Neural cell (in vitro differentiated cells): Measurements from ENCODE around the gene VPS35L. TPM values are rescaled to one million over a fixed set of nuclear protein-coding genes. Genes with fewer than 3 reads are reported as not detected.

Experiments
- H2AFZ ChIP-seq: fragments of 200-600, 300-800 bp; sonication (generic), shearing (Covaris generic); 2 replicates; pipeline ENCODE4 v1.6.0; 2014; ENCODE audit warnings: low read depth, mild to moderate bottlenecking, antibody characterized with exemption, low read length, moderate library complexity
- H3F3A ChIP-seq: fragments of 200-600 bp; shearing (Covaris generic); 2 replicates; pipeline ENCODE4 v1.6.1; 2016; ENCODE audit warnings: mild to moderate bottlenecking, moderate library complexity, mixed read lengths, antibody characterized with exemption, low read length; ENCODE audit not compliant: insufficient read depth, poor library complexity, severe bottlenecking
- H3K27ac ChIP-seq: fragments of 200-600, 300-800 bp; sonication (generic), shearing (Covaris generic); 2 replicates; pipeline ENCODE4 v1.5.1; 2014; ENCODE audit warnings: mild to moderate bottlenecking, low read length, moderate library complexity
- H3K27me3 ChIP-seq: fragments of 300-800, 200-600 bp; sonication (generic), shearing (Covaris generic); 2 replicates; pipeline ENCODE4 v1.6.0; 2014; ENCODE audit warnings: mild to moderate bottlenecking, low read depth, low read length, moderate library complexity; ENCODE audit not compliant: insufficient read depth
- H3K36me3 ChIP-seq: fragments of 300-800, 200-600 bp; sonication (generic), shearing (Covaris generic); 2 replicates; pipeline ENCODE4 v1.5.1; 2014; ENCODE audit warnings: mild to moderate bottlenecking, antibody characterized with exemption, low read length, moderate library complexity; ENCODE audit not compliant: insufficient read depth
- H3K4me2 ChIP-seq: fragments of 300-800, 200-600 bp; sonication (generic), shearing (Covaris generic); 2 replicates; pipeline ENCODE4 v1.6.0; 2014; ENCODE audit warnings: mild to moderate bottlenecking, low read length
- H3K4me3 ChIP-seq: fragments of 300-800, 200-600 bp; sonication (generic), shearing (Covaris generic); 2 replicates; pipeline ENCODE4 v1.5.1; 2014; ENCODE audit warnings: mild to moderate bottlenecking, low read length, moderate library complexity
- H3K79me2 ChIP-seq: fragments of 200-600 bp; shearing (Covaris generic); replicated peaks from 2 replicates; pipeline ENCODE4 v1.6.0; 2014; ENCODE audit warnings: mild to moderate bottlenecking, low read length, moderate library complexity; ENCODE audit not compliant: insufficient read depth
- H3K9ac ChIP-seq: fragments of 300-800, 200-600 bp; sonication (generic), shearing (Covaris generic); 2 replicates; pipeline ENCODE4 v1.6.1; 2016; ENCODE audit warnings: mild to moderate bottlenecking, low read length, mixed read lengths
- H3K9me2 ChIP-seq: fragments of 200-600 bp; shearing (Covaris generic); 2 replicates; pipeline ENCODE4 v1.6.1; 2016; ENCODE audit warnings: mild to moderate bottlenecking, low read length, mixed read lengths; ENCODE audit not compliant: insufficient read depth
- H3K9me3 ChIP-seq: fragments of 200-600, 300-800 bp; sonication (generic), shearing (Covaris generic); 2 replicates; pipeline ENCODE4 v1.6.1; 2016; ENCODE audit warnings: mild to moderate bottlenecking, mixed run types, low read length, moderate library complexity, mixed read lengths
- H4K20me1 ChIP-seq: fragments of 200-600 bp; shearing (Covaris generic); 2 replicates; pipeline ENCODE4 v1.6.1; 2016; ENCODE audit warnings: mild to moderate bottlenecking, mixed run types; ENCODE audit not compliant: insufficient read depth
- CTCF ChIP-seq: fragments of 450-650 bp; IDR thresholded peaks from 2 replicates; pipeline ENCODE4 v1.5.1; 2014; ENCODE audit warnings: antibody characterized with exemption, mild to moderate bottlenecking, moderate library complexity; ENCODE audit not compliant: poor library complexity, severe bottlenecking
- EP300 ChIP-seq: fragments of 450-650 bp; conservative IDR thresholded peaks from 2 replicates; pipeline ENCODE4 v1.6.1; 2014; ENCODE audit warnings: antibody characterized with exemption, mild to moderate bottlenecking, moderate library complexity; ENCODE audit not compliant: poor library complexity, severe bottlenecking
- EZH2 ChIP-seq: fragments of 200-600, 300-800 bp; shearing (Covaris generic), sonication (generic); IDR thresholded peaks from 2 replicates; pipeline ENCODE4 v1.6.1; 2014; ENCODE audit warnings: antibody characterized with exemption, low read length, borderline replicate concordance, mild to moderate bottlenecking; ENCODE audit not compliant: insufficient read depth, poor library complexity, severe bottlenecking
- MXI1 ChIP-seq: fragments of 450-650 bp; conservative IDR thresholded peaks from 2 replicates; pipeline ENCODE4 v1.6.1; 2014; ENCODE audit warnings: antibody characterized with exemption, mild to moderate bottlenecking; ENCODE audit not compliant: poor library complexity, severe bottlenecking
- POLR2AphosphoS5 ChIP-seq: IDR thresholded peaks from 2 replicates; pipeline ENCODE4 v1.6.1; 2012
- RAD21 ChIP-seq: fragments of 450-650 bp; conservative IDR thresholded peaks from 2 replicates; pipeline ENCODE4 v1.6.1; 2014; ENCODE audit warnings: antibody characterized with exemption, mild to moderate bottlenecking, moderate library complexity
- REST ChIP-seq: IDR thresholded peaks from 2 replicates; pipeline ENCODE4 v1.6.1; 2012; ENCODE audit warnings: borderline replicate concordance
- SMC3 ChIP-seq: fragments of 450-650 bp; conservative IDR thresholded peaks from 2 replicates; pipeline ENCODE4 v1.6.1; 2014; ENCODE audit warnings: antibody characterized with exemption, mild to moderate bottlenecking, moderate library complexity; ENCODE audit not compliant: poor library complexity
- TAF1 ChIP-seq: IDR thresholded peaks from 2 replicates; pipeline ENCODE4 v1.6.1; 2012; ENCODE audit warnings: low read depth
- polyA plus RNA-seq: library from polyadenylated mRNA; depleted of rRNA; stranded (reverse); fragments of >200 nt; gene quantifications from 2 replicates; pipeline ENCODE4 v1.2.3, GENCODE V29; 2014

VPS35L gene
- polyA plus RNA-seq, 1 donor from 2014 or later = 29.8 TPM

GRCh38 chr16:19639986-19640421 lies 84.5 kb downstream of the VPS35L start (continued):
- TF ChIP-seq MXI1 (no peak), TAF1 (no peak)

- H3K9ac ChIP-seq = no peak overlapping the region
- no peaks in the 10 kb centered on the region for H3K27me3 ChIP-seq
- no peak overlapping the region for H3K4me3 ChIP-seq
- no peaks in the 10 kb centered on the region for H4K20me1 ChIP-seq
- no peaks in the 10 kb centered on the region for H3K36me3 ChIP-seq
- H3F3A ChIP-seq = no peaks in the 10 kb centered on the region
- no peak overlapping the region for H2AFZ ChIP-seq
- no peaks in the 10 kb centered on the region for H3K79me2 ChIP-seq
- no peak overlapping the region for H3K4me2 ChIP-seq
- no peaks in the 10 kb centered on the region for H3K9me3 ChIP-seq
- no peak overlapping the region for H3K27ac ChIP-seq
- TF ChIP-seq EZH2 (no peak), POLR2AphosphoS5 (no peak), RAD21 (no peak), TAF1 (no peak), SMC3 (no peak), CTCF (no peak), MXI1 (no peak), REST (no peak), EP300 (no peak)
- no peaks in the 10 kb centered on the region for H3K9me2 ChIP-seq
Observed at GRCh38 chr16:19642501-19642900, 87.0 kb downstream of the VPS35L start.

GRCh38 chr16:19644877-19645276 lies 89.4 kb downstream of the VPS35L start:
- H3K9me2 ChIP-seq = no peaks in the 10 kb centered on the region
- H3K9me3 ChIP-seq = no peaks in the 10 kb centered on the region
- H4K20me1 ChIP-seq = no peaks in the 10 kb centered on the region
- no peaks in the 10 kb centered on the region for H3K27me3 ChIP-seq
- H3K36me3 ChIP-seq = no peaks in the 10 kb centered on the region
- no peaks in the 10 kb centered on the region for H3F3A ChIP-seq
- H3K9ac ChIP-seq = no peak overlapping the region
- no peak overlapping the region for H3K4me3 ChIP-seq
- H3K27ac ChIP-seq = no peak overlapping the region
- no peaks in the 10 kb centered on the region for H3K79me2 ChIP-seq
- TF ChIP-seq SMC3 (no peak), EZH2 (no peak), TAF1 (no peak), POLR2AphosphoS5 (no peak), EP300 (no peak), MXI1 (no peak), REST (no peak), RAD21 (no peak), CTCF (no peak)
- no peak overlapping the region for H3K4me2 ChIP-seq
- H2AFZ ChIP-seq = no peak overlapping the region
